ENCODE measurements around the gene C1QTNF12. TPM values are rescaled to one million over a fixed set of nuclear protein-coding genes. Genes with fewer than 3 reads are reported as not detected.

The C1QTNF12 gene
- total and polyA plus RNA-seq, 4 donors, result 1.2 to 3.0 (median 2.0) TPM

DNA sequence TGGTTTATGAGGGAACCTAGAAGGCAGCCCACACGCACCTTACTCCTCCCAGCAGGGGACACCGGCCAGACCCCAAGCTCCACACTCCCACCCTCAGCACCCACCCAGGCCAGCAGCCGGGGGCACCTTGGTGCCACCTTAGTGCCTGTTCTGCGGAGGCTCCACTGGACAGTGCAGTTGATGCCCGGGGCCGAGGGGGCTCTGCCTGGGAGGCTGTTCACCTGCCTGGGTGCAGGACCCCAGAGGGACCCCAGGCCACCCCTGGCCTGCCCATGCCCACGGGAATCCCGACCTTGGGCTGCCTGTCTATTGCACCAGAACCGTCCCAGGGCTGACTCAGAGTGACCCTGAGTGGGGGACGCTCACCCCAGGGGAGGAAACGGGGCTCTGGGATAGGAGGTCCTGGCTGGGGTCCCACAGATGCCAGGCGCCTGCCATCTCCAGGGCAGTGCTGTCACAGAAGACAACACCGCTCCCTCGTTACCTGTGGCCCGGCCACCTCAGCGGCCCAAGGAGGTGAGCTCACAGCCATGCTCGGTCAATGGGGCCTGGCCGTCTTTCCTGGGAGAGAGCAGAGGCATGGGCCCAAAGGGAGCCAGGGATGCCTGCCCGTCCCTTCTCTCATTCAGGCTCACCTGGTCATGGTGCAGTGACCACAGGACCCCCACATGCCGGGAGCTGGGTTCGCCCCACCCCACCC lies 34.4 kb upstream of the C1QTNF12 start:
- Histone ChIP-seq H3K4me1 (ENCODE audit: control insufficient read depth in 5 of 5, insufficient read depth in 5 of 5, low read length in 5 of 5) (peaks cover 0 to 2% (median 0%) of the 10 kb centered on the region in 5 donors), H3K36me3 (ENCODE audit: control insufficient read depth in 4 of 4, insufficient read depth in 4 of 4, low read length in 4 of 4) (no peaks in the 10 kb centered on the region), H3K27me3 (ENCODE audit: control insufficient read depth in 3 of 3, insufficient read depth in 3 of 3, low read length in 2 of 3) (no peaks in the 10 kb centered on the region), H3K9ac (ENCODE audit: insufficient read depth in 1 of 2, low read length in 2 of 2) (no peak overlapping the region), H3K27ac (ENCODE audit: low read depth in 1 of 2, low read length in 1 of 2) (no peak overlapping the region), H3K4me3 (no peak overlapping the region), H3K9me3 (ENCODE audit: control insufficient read depth in 4 of 4, insufficient read depth in 3 of 4, low read length in 3 of 4) (peaks cover 0 to 2% (median 0%) of the 10 kb centered on the region in 4 donors)
- 92 to 96% methylated on average over 21 of the region's 21 CpGs for WGBS, 2 donors
- DNase-seq (no peak), ATAC-seq (ENCODE audit: insufficient read depth, low FRiP score) (no peak)
- TF ChIP-seq, protein P1, sequence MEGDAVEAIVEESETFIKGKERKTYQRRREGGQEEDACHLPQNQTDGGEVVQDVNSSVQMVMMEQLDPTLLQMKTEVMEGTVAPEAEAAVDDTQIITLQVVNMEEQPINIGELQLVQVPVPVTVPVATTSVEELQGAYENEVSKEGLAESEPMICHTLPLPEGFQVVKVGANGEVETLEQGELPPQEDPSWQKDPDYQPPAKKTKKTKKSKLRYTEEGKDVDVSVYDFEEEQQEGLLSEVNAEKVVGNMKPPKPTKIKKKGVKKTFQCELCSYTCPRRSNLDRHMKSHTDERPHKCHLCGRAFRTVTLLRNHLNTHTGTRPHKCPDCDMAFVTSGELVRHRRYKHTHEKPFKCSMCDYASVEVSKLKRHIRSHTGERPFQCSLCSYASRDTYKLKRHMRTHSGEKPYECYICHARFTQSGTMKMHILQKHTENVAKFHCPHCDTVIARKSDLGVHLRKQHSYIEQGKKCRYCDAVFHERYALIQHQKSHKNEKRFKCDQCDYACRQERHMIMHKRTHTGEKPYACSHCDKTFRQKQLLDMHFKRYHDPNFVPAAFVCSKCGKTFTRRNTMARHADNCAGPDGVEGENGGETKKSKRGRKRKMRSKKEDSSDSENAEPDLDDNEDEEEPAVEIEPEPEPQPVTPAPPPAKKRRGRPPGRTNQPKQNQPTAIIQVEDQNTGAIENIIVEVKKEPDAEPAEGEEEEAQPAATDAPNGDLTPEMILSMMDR (IDR thresholded peaks at IDR 0.05; ENCODE audit: control extremely low read depth, extremely low read depth), result no peak

- 91 to 94% methylated on average over 16 to 17 of the region's 17 CpGs for WGBS, 2 donors
- DNase-seq (no peak), ATAC-seq (ENCODE audit: insufficient read depth, low FRiP score) (no peak)
- H3K27ac ChIP-seq (ENCODE audit: low read depth in 1 of 2, low read length in 1 of 2), result no peak overlapping the region
- no peak overlapping the region for H3K4me3 ChIP-seq
- peaks cover 0 to 7% (median 0%) of the 10 kb centered on the region in 5 donors for H3K4me1 ChIP-seq (ENCODE audit: control insufficient read depth in 5 of 5, insufficient read depth in 5 of 5, low read length in 5 of 5)
- no peaks in the 10 kb centered on the region for H3K27me3 ChIP-seq (ENCODE audit: control insufficient read depth in 3 of 3, insufficient read depth in 3 of 3, low read length in 2 of 3)
- TF ChIP-seq, protein P1 (IDR thresholded peaks at IDR 0.05; ENCODE audit: control extremely low read depth, extremely low read depth), result no peak
- no peak overlapping the region for H3K9ac ChIP-seq (ENCODE audit: insufficient read depth in 1 of 2, low read length in 2 of 2)
- H3K9me3 ChIP-seq (ENCODE audit: control insufficient read depth in 4 of 4, insufficient read depth in 3 of 4, low read length in 3 of 4), result peaks cover 0 to 2% (median 0%) of the 10 kb centered on the region in 4 donors
- H3K36me3 ChIP-seq (ENCODE audit: control insufficient read depth in 4 of 4, insufficient read depth in 4 of 4, low read length in 4 of 4), result no peaks in the 10 kb centered on the region
Measured at GRCh38 chr1:1279028-1279427, 32.5 kb upstream of the C1QTNF12 start.

GRCh38 chr1:1278620-1279019 lies 32.1 kb upstream of the C1QTNF12 start:
- DNase-seq, result no peak
- Histone ChIP-seq H3K27ac (ENCODE audit: low read depth in 1 of 2, low read length in 1 of 2) (no peak overlapping the region), H3K9ac (ENCODE audit: insufficient read depth in 1 of 2, low read length in 2 of 2) (no peak overlapping the region), H3K4me1 (ENCODE audit: control insufficient read depth in 5 of 5, insufficient read depth in 5 of 5, low read length in 5 of 5) (peaks cover 0 to 7% (median 0%) of the 10 kb centered on the region in 5 donors), H3K27me3 (ENCODE audit: control insufficient read depth in 3 of 3, insufficient read depth in 3 of 3, low read length in 2 of 3) (no peaks in the 10 kb centered on the region), H3K36me3 (ENCODE audit: control insufficient read depth in 4 of 4, insufficient read depth in 4 of 4, low read length in 4 of 4) (no peaks in the 10 kb centered on the region), H3K9me3 (ENCODE audit: control insufficient read depth in 4 of 4, insufficient read depth in 3 of 4, low read length in 3 of 4) (peaks cover 0 to 2% (median 0%) of the 10 kb centered on the region in 4 donors), H3K4me3 (no peak overlapping the region)
- TF ChIP-seq, protein P1 (IDR thresholded peaks at IDR 0.05; ENCODE audit: control extremely low read depth, extremely low read depth), result no peak
- 93 to 98% methylated on average over 13 of the region's 13 CpGs for WGBS, 2 donors
- no peak for ATAC-seq (ENCODE audit: insufficient read depth, low FRiP score)

Data from lung (tissue), 12 donors.